WTC11 (cell line): Measurements from ENCODE around the gene AGAP1. TPM values are rescaled to one million over a fixed set of nuclear protein-coding genes. Genes with fewer than 3 reads are reported as not detected.

Experiments
- ATAC-seq: fragments of 200-7000 bp; cut with Tn5 transposase; 2 replicates; pipeline ENCODE4 v1.10.0; 2021; ENCODE audit warnings: mild to moderate bottlenecking, moderate library complexity
- CTCF ChIA-PET: fragments of 300-600 bp; sonication (Branson Sonifier 250); formaldehyde crosslinking; loops from one replicate; lab custom pipeline; 2021; ENCODE audit warnings: antibody characterized with exemption; lab: Charles Lee
- POLR2A ChIA-PET: fragments of 350-600 bp; sonication (Branson Sonifier 250); formaldehyde crosslinking; loops from one replicate; lab custom pipeline; 2021; ENCODE audit warnings: antibody characterized with exemption; lab: Charles Lee
- DNase-seq: peaks from one replicate; pipeline ENCODE4 v3.0.0; 2021; ENCODE audit warnings: low spot score
- H3K27ac Mint-ChIP-seq: 2 replicates; pipeline ENCODE4 v1.8.0; 2021; ENCODE audit warnings: mixed read lengths
- H3K27me3 Mint-ChIP-seq: 2 replicates; pipeline ENCODE4 v1.8.0; 2021; ENCODE audit warnings: low read depth, mild to moderate bottlenecking, moderate library complexity, mixed read lengths
- H3K36me3 Mint-ChIP-seq: 2 replicates; pipeline ENCODE4 v1.8.0; 2021; ENCODE audit warnings: mixed read lengths
- H3K4me1 Mint-ChIP-seq: 2 replicates; pipeline ENCODE4 v1.8.0; 2022; ENCODE audit warnings: mixed read lengths
- H3K4me3 Mint-ChIP-seq: 2 replicates; pipeline ENCODE4 v1.8.0; 2021; ENCODE audit warnings: mild to moderate bottlenecking, moderate library complexity, mixed read lengths
- H3K9me3 Mint-ChIP-seq: 2 replicates; pipeline ENCODE4 v1.8.0; 2021; ENCODE audit warnings: mixed read lengths
- ATF1 ChIP-seq: sonication (generic); formaldehyde crosslinking; IDR thresholded peaks from 2 replicates; pipeline ENCODE4 v1.8.1; 2023; ENCODE audit warnings: mild to moderate bottlenecking, moderate library complexity, missing genetic modification reagents
- CREB1 ChIP-seq: sonication (generic); formaldehyde crosslinking; IDR thresholded peaks from 2 replicates; pipeline ENCODE4 v1.8.0; 2023; ENCODE audit warnings: mild to moderate bottlenecking, missing genetic modification reagents
- ELF4 ChIP-seq: sonication (generic); formaldehyde crosslinking; IDR thresholded peaks from 2 replicates; pipeline ENCODE4 v1.8.1; 2022; ENCODE audit warnings: low read depth, mild to moderate bottlenecking, moderate library complexity, missing genetic modification reagents
- GTF2I ChIP-seq: fragments of 250-450 bp; sonication (Bioruptor Pico); conservative IDR thresholded peaks from 2 replicates; pipeline ENCODE4 v1.4.0; 2021; ENCODE audit warnings: mild to moderate bottlenecking
- KAT7 ChIP-seq: sonication (generic); formaldehyde crosslinking; IDR thresholded peaks from 2 replicates; pipeline ENCODE4 v1.8.1; 2023; ENCODE audit warnings: missing genetic modification reagents, mild to moderate bottlenecking, borderline replicate concordance
- RELA ChIP-seq: sonication (generic); formaldehyde crosslinking; IDR thresholded peaks from 2 replicates; pipeline ENCODE4 v1.8.1; 2022; ENCODE audit warnings: missing genetic modification reagents, mild to moderate bottlenecking, borderline replicate concordance
- ZNF121 ChIP-seq: sonication (generic); formaldehyde crosslinking; IDR thresholded peaks from 2 replicates; pipeline ENCODE4 v1.8.0; 2023; ENCODE audit warnings: missing genetic modification reagents
- total RNA-seq: library from RNA; stranded (reverse); gene quantifications from 3 replicates; pipeline ENCODE4 v1.2.3, GENCODE V29; 2021
- TF ChIP-seq, protein P1 (sequence below): sonication (generic); formaldehyde crosslinking; IDR thresholded peaks from 2 replicates; pipeline ENCODE4 v1.8.1; 2022; ENCODE audit warnings: low read depth, missing genetic modification reagents, borderline replicate concordance
- TF ChIP-seq, protein P2 (sequence below): fragments of 250-450 bp; sonication (Bioruptor Pico); conservative IDR thresholded peaks from 2 replicates; pipeline ENCODE4 v1.9.0; 2021; ENCODE audit warnings: mild to moderate bottlenecking
- TF ChIP-seq, protein P3 (sequence below): sonication (generic); formaldehyde crosslinking; IDR thresholded peaks from 2 replicates; pipeline ENCODE4 v1.8.0; 2022; ENCODE audit warnings: mild to moderate bottlenecking, missing genetic modification reagents
- TF ChIP-seq, protein P4 (sequence below): sonication (generic); formaldehyde crosslinking; conservative IDR thresholded peaks from 2 replicates; pipeline ENCODE4 v1.8.1; 2023; ENCODE audit warnings: mild to moderate bottlenecking, low read depth, missing genetic modification reagents, moderate library complexity
- TF ChIP-seq, protein P5 (sequence below): fragments of 200-600 bp; IDR thresholded peaks from 2 replicates; pipeline ENCODE4 v1.8.0; 2022; ENCODE audit warnings: antibody characterized with exemption

AGAP1 gene
- total RNA-seq, 1 experiment from 2014 or later: 49.3 TPM

DNA sequence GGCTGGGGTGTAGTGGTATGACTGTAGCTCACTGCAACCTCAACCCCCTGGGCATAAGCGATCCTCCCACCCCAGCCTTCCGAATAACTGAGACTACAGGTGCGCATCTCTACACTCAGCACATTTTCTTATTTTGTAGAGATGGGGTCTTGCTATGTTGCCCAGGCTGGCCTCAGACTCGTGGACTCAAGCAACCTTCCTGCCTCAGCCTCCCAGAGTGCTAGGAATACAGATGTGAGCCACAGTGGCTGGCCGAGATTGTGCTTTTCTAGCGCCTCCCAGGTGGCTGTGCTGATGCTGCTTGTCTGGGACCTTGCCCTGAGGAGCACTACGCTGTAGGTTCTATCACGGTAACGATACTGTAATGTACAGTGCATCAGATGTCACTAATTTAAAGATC, 155.6 kb downstream of the AGAP1 start:
- no peak overlapping the region for H3K27ac Mint-ChIP-seq
- ChIA-PET POLR2A (interaction anchor here (1.2 kb wide), 1 partner anchor 10 kb away, joined by 3 read pairs; no protein-coding TSS in a partner anchor), CTCF (no interaction called here)
- ATAC-seq: no peak
- no peak for DNase-seq
- H3K27me3 Mint-ChIP-seq: no peaks in the 10 kb centered on the region
- TF ChIP-seq ATF1 (CRISPR knock-in tag) (no peak), ZNF121 (CRISPR knock-in tag) (peak; percentile 95)
- no peaks in the 10 kb centered on the region; the same call in 1 of the 2 replicates for H3K36me3 Mint-ChIP-seq
- no peaks in the 10 kb centered on the region for H3K9me3 Mint-ChIP-seq
- no peak overlapping the region for H3K4me3 Mint-ChIP-seq
- peaks cover 18% of the 10 kb centered on the region for H3K4me1 Mint-ChIP-seq

DNA sequence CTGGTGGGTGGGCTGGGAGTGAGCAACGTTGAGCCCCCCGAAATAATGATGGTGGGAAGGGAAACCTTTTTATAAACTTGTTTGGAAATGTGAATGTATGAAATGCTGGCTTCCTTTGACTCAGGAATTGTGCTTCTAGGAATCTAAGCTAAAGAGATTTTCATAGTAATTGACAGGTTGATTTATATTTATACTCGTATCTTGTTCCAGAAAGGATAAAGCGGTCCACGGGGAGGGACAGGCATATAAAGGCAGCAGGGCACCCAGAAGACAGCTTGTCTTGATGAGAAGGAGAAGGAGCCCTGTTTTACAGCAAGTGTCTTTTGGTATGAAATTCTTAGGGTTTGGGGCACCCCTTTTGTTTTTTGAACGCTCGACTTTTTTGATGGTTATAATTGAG, 157.8 kb downstream of the AGAP1 start:
- CTCF ChIA-PET: interaction anchor here (0.6 kb wide), 1 partner anchor 108 kb away, joined by 4 read pairs; no protein-coding TSS in a partner anchor
- no peak for ATAC-seq
- Mint-ChIP-seq H3K9me3 (peaks cover 20% of the 10 kb centered on the region), H3K36me3 (peaks cover 20% of the 10 kb centered on the region), H3K4me1 (peaks cover 24% of the 10 kb centered on the region), H3K27ac (no peak overlapping the region), H3K27me3 (no peaks in the 10 kb centered on the region), H3K4me3 (no peak overlapping the region)
- TF ChIP-seq, protein P1, sequence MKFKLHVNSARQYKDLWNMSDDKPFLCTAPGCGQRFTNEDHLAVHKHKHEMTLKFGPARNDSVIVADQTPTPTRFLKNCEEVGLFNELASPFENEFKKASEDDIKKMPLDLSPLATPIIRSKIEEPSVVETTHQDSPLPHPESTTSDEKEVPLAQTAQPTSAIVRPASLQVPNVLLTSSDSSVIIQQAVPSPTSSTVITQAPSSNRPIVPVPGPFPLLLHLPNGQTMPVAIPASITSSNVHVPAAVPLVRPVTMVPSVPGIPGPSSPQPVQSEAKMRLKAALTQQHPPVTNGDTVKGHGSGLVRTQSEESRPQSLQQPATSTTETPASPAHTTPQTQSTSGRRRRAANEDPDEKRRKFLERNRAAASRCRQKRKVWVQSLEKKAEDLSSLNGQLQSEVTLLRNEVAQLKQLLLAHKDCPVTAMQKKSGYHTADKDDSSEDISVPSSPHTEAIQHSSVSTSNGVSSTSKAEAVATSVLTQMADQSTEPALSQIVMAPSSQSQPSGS (CRISPR knock-in tag): no peak
- TF ChIP-seq, protein P2, sequence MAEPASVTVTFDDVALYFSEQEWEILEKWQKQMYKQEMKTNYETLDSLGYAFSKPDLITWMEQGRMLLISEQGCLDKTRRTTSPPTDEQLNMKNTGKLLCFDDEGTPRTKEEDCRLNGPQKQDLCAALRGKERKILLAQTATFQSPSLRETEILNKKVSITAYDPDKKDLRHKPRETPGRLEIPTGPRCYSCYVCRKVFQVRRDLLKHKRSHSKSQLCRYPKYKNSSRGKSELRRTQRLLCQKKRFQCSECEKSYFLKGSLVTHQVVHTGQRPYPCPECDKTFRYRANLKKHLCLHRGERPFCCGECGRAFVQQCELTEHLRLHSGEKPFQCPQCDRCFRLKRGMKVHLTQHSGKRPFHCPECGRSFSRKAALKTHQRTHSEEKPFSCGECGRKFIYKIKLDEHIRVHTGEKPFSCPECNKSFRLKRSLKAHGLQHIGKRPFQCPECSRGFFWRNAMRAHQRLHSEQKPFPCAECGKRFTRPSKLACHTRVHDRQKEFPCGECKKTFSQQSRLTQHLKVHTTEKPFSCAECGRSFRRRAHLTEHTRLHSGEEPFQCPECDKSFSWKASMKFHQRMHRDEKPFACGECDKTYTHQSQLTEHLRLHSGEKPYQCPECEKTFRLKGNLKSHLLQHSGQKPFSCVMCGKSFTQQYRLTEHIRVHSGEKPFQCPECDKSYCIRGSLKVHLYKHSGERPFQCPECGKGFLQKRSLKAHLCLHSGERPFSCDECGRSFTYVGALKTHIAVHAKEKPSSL (CRISPR knock-in tag): no peak
- TF ChIP-seq ELF4: no peak
- no peak for TF ChIP-seq KAT7 (CRISPR knock-in tag)
- DNase-seq: no peak
- POLR2A ChIA-PET: no interaction called here

DNA sequence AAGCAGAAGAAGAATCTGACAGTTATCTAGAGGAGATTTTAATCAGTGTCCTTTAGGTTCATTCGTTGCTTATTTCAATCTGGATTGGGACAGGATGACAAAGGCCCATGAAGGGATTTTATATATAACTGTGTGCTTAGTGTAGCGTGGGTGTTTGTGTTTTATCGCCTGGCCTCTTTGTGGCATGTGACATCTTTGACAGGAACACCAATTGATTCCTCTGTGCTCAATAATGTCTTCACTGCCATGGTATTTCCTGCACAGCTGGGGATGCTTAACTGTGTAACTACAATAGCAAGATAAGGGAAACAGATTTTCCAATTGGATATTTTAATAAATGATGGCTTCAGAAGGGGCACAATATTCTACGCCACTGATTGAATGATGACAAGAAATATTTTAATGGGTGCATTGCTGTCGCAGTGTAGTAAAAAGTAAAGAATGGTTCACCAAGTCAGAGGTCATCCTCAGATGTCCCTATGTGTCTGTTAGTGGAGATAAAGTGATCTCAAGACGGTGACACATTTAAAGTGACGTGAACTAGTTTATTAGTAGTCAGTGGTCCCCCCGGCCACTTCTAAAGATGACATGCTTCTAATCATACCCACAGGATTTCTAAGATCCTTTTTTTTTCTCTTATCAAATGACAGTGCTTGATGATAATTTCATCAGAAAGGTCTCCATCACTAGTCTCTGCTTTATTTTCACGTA, 160.4 kb downstream of the AGAP1 start:
- DNase-seq (no peak), ATAC-seq (no peak)
- Mint-ChIP-seq H3K4me3 (no peak overlapping the region), H3K4me1 (peaks cover 45% of the 10 kb centered on the region), H3K36me3 (peaks cover 20% of the 10 kb centered on the region), H3K27me3 (no peaks in the 10 kb centered on the region), H3K27ac (no peak overlapping the region), H3K9me3 (peaks cover 20% of the 10 kb centered on the region)
- TF ChIP-seq, protein P3, sequence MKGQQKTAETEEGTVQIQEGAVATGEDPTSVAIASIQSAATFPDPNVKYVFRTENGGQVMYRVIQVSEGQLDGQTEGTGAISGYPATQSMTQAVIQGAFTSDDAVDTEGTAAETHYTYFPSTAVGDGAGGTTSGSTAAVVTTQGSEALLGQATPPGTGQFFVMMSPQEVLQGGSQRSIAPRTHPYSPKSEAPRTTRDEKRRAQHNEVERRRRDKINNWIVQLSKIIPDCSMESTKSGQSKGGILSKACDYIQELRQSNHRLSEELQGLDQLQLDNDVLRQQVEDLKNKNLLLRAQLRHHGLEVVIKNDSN (CRISPR knock-in tag): no peak
- TF ChIP-seq CREB1 (no peak), GTF2I (no peak), RELA (CRISPR knock-in tag) (no peak)
- TF ChIP-seq, protein P4, sequence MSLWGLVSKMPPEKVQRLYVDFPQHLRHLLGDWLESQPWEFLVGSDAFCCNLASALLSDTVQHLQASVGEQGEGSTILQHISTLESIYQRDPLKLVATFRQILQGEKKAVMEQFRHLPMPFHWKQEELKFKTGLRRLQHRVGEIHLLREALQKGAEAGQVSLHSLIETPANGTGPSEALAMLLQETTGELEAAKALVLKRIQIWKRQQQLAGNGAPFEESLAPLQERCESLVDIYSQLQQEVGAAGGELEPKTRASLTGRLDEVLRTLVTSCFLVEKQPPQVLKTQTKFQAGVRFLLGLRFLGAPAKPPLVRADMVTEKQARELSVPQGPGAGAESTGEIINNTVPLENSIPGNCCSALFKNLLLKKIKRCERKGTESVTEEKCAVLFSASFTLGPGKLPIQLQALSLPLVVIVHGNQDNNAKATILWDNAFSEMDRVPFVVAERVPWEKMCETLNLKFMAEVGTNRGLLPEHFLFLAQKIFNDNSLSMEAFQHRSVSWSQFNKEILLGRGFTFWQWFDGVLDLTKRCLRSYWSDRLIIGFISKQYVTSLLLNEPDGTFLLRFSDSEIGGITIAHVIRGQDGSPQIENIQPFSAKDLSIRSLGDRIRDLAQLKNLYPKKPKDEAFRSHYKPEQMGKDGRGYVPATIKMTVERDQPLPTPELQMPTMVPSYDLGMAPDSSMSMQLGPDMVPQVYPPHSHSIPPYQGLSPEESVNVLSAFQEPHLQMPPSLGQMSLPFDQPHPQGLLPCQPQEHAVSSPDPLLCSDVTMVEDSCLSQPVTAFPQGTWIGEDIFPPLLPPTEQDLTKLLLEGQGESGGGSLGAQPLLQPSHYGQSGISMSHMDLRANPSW (CRISPR knock-in tag): no peak
- TF ChIP-seq, protein P5, sequence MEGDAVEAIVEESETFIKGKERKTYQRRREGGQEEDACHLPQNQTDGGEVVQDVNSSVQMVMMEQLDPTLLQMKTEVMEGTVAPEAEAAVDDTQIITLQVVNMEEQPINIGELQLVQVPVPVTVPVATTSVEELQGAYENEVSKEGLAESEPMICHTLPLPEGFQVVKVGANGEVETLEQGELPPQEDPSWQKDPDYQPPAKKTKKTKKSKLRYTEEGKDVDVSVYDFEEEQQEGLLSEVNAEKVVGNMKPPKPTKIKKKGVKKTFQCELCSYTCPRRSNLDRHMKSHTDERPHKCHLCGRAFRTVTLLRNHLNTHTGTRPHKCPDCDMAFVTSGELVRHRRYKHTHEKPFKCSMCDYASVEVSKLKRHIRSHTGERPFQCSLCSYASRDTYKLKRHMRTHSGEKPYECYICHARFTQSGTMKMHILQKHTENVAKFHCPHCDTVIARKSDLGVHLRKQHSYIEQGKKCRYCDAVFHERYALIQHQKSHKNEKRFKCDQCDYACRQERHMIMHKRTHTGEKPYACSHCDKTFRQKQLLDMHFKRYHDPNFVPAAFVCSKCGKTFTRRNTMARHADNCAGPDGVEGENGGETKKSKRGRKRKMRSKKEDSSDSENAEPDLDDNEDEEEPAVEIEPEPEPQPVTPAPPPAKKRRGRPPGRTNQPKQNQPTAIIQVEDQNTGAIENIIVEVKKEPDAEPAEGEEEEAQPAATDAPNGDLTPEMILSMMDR: no peak
- ChIA-PET CTCF (no interaction called here), POLR2A (no interaction called here)
